SK-N-SH (cell line): ENCODE data around the gene MAB21L3. TPM values are rescaled to one million over a fixed set of nuclear protein-coding genes. Genes with fewer than 3 reads are reported as not detected.

Experiments
- CTCF ChIA-PET: fragments of 300-600, 350-600 bp; formaldehyde crosslinking; extraction: SDS; loops from one replicate; lab custom pipeline; 2021; lab: Yijun Ruan, JAX
- POLR2A ChIA-PET: fragments of 350-600 bp; sonication (Branson Sonifier 250); formaldehyde crosslinking; extraction: SDS; loops from one replicate; lab custom pipeline; 2020; ENCODE audit warnings: antibody characterized with exemption, inconsistent platforms; lab: Yijun Ruan, JAX
- DNase-seq: peaks from one replicate; pipeline ENCODE4 v3.0.0; 2012
- H2AFZ ChIP-seq: fragments of 200-600 bp; sonication (generic); 2 replicates; pipeline ENCODE4 v1.8.1; 2016; ENCODE audit warnings: antibody characterized with exemption, mild to moderate bottlenecking, low read depth
- H3F3A ChIP-seq: fragments of 200-600 bp; sonication (generic); replicated peaks from 2 replicates; pipeline ENCODE3; 2016; ENCODE audit warnings: antibody characterized with exemption, mild to moderate bottlenecking; ENCODE audit not compliant: insufficient read depth
- H3K27ac ChIP-seq, 2 experiments: fragments of 200-500 bp in 1 of 2; fragments of 200-600 bp in 1 of 2; sonication (Bioruptor generic) in 1 of 2; sonication (generic), shearing (Covaris generic) in 1 of 2; 2 replicates each; pipeline versions ENCODE4 v1.5.1 to v1.6.1; 2014 to 2016; ENCODE audit warnings: low read depth in 2 of 2, inconsistent platforms in 1 of 2, low read length in 1 of 2, mild to moderate bottlenecking in 1 of 2, mixed read lengths in 1 of 2
- H3K27me3 ChIP-seq: fragments of 200-600 bp; sonication (generic), shearing (Covaris generic); 2 replicates; pipeline ENCODE4 v1.6.1; 2016; ENCODE audit warnings: mixed run types; ENCODE audit not compliant: insufficient read depth
- H3K36me3 ChIP-seq, 2 experiments: fragments of 200-500 bp in 1 of 2; fragments of 200-600 bp in 1 of 2; sonication (Bioruptor generic) in 1 of 2; sonication (generic) in 1 of 2; replicated peaks in 1 of 2; 2 replicates each; pipeline versions ENCODE3 to v1.5.1; 2014 to 2016; ENCODE audit warnings: low read length in 1 of 2, mild to moderate bottlenecking in 1 of 2; ENCODE audit not compliant: insufficient read depth in 2 of 2, control insufficient read depth in 1 of 2
- H3K4me1 ChIP-seq, 2 experiments: fragments of 200-500 bp in 1 of 2; fragments of 200-600 bp in 1 of 2; sonication (Bioruptor generic) in 1 of 2; sonication (generic), shearing (Covaris generic) in 1 of 2; 2 replicates each; pipeline versions ENCODE4 v1.5.1 to v1.6.1; 2014 to 2016; ENCODE audit warnings: low read depth in 1 of 2, low read length in 1 of 2, mixed run types in 1 of 2; ENCODE audit not compliant: insufficient read depth in 2 of 2, control insufficient read depth in 1 of 2
- H3K4me2 ChIP-seq: fragments of 200-600 bp; sonication (generic), shearing (Covaris generic); 2 replicates; pipeline ENCODE4 v1.6.1; 2017; ENCODE audit warnings: mixed run types
- H3K4me3 ChIP-seq, 2 experiments: fragments of 200-500 bp in 1 of 2; fragments of 200-600 bp in 1 of 2; sonication (Bioruptor generic) in 1 of 2; sonication (generic), shearing (Covaris generic) in 1 of 2; 2 replicates each; pipeline versions ENCODE4 v1.5.1 to v1.8.1; 2014 to 2016; ENCODE audit warnings: low read depth in 2 of 2, inconsistent platforms in 1 of 2, low read length in 1 of 2, mild to moderate bottlenecking in 1 of 2, mixed read lengths in 1 of 2, moderate library complexity in 1 of 2
- H3K79me2 ChIP-seq: fragments of 200-600 bp; sonication (generic); 2 replicates; pipeline ENCODE4 v1.8.1; 2017; ENCODE audit warnings: mild to moderate bottlenecking; ENCODE audit not compliant: insufficient read depth
- H3K9ac ChIP-seq: fragments of 200-600 bp; sonication (generic); 2 replicates; pipeline ENCODE4 v1.6.1; 2017; ENCODE audit warnings: mixed run types
- H3K9me2 ChIP-seq: fragments of 200-600 bp; sonication (generic); 2 replicates; pipeline ENCODE4 v1.6.1; 2017; ENCODE audit warnings: mixed run types
- H3K9me3 ChIP-seq: fragments of 200-600 bp; sonication (generic); 2 replicates; pipeline ENCODE4 v1.6.1; 2017; ENCODE audit warnings: mixed run types, mild to moderate bottlenecking, moderate library complexity
- H4K20me1 ChIP-seq: fragments of 200-600 bp; sonication (generic); 2 replicates; pipeline ENCODE4 v1.6.1; 2017; ENCODE audit warnings: mild to moderate bottlenecking, mixed run types; ENCODE audit not compliant: insufficient read depth
- CHD2 ChIP-seq: fragments of 150-350 bp; IDR thresholded peaks from 2 replicates; pipeline ENCODE4 v1.6.1; 2018; ENCODE audit warnings: low read length; ENCODE audit not compliant: partially characterized antibody
- ELF1 ChIP-seq: IDR thresholded peaks from 2 replicates; pipeline ENCODE4 v1.4.0; 2012
- EZH2phosphoT487 ChIP-seq: fragments of 200-600 bp; sonication (generic); IDR thresholded peaks from 2 replicates; pipeline ENCODE4 v1.6.1; 2017; ENCODE audit warnings: low read depth, mixed run types, mild to moderate bottlenecking, antibody characterized with exemption, moderate library complexity, borderline replicate concordance
- FOSL2 ChIP-seq: IDR thresholded peaks from 2 replicates; pipeline ENCODE4 v1.4.0; 2012; ENCODE audit warnings: low read depth, mild to moderate bottlenecking, moderate library complexity, borderline replicate concordance
- FOXJ3 ChIP-seq: sonication (generic); formaldehyde crosslinking; IDR thresholded peaks from 2 replicates; pipeline ENCODE4 v1.5.1; 2020; ENCODE audit warnings: mild to moderate bottlenecking, missing genetic modification reagents
- MXI1 ChIP-seq: IDR thresholded peaks from 2 replicates; pipeline ENCODE4 v1.6.1; 2012; ENCODE audit warnings: mild to moderate bottlenecking, low read depth, low read length, improper control_type of control experiment
- NFIC ChIP-seq: IDR thresholded peaks from 2 replicates; pipeline ENCODE4 v1.4.0; 2012; ENCODE audit warnings: borderline replicate concordance
- NRF1 ChIP-seq: IDR thresholded peaks from 2 replicates; pipeline ENCODE4 v1.6.1; 2012; ENCODE audit warnings: low read depth, mild to moderate bottlenecking, low read length
- RAD21 ChIP-seq: IDR thresholded peaks from 2 replicates; pipeline ENCODE4 v1.6.1; 2012; ENCODE audit warnings: mild to moderate bottlenecking, low read length
- RFX5 ChIP-seq: IDR thresholded peaks from 2 replicates; pipeline ENCODE4 v1.6.1; 2012; ENCODE audit warnings: mild to moderate bottlenecking, improper control_type of control experiment, low read length
- SIN3A ChIP-seq: IDR thresholded peaks from 2 replicates; pipeline ENCODE4 v1.6.1; 2012; ENCODE audit warnings: low read depth, mild to moderate bottlenecking, low read length, moderate library complexity, borderline replicate concordance
- TAF1 ChIP-seq: IDR thresholded peaks from 2 replicates; pipeline ENCODE4 v1.6.1; 2012; ENCODE audit warnings: low read depth, mild to moderate bottlenecking, low read length, moderate library complexity, borderline replicate concordance
- TCF12 ChIP-seq: IDR thresholded peaks from 2 replicates; pipeline ENCODE4 v1.4.0; 2012
- TEAD4 ChIP-seq: IDR thresholded peaks from 2 replicates; pipeline ENCODE4 v1.4.0; 2012; ENCODE audit warnings: mild to moderate bottlenecking, borderline replicate concordance; ENCODE audit not compliant: insufficient read depth
- WGBS: methylation state at CpG from one replicate; pipeline ENCODE4 v1.1.6; 2017; ENCODE audit warnings: low lambda C conversion rate; 5-methylcytosine and 5-hydroxymethylcytosine counted together
- polyA plus RNA-seq, 3 experiments: library from polyadenylated mRNA; depleted of rRNA; stranded (reverse); fragments of >200 nt; gene quantifications; 2 replicates each; pipeline ENCODE4 v1.2.3, GENCODE V29; 2012
- TF ChIP-seq, protein P1 (sequence below): fragments of 150-350 bp; IDR thresholded peaks from 2 replicates; pipeline ENCODE4 v1.6.1; 2017; ENCODE audit warnings: antibody characterized with exemption, low read length, low read depth, borderline replicate concordance
- TF ChIP-seq, protein P2 (sequence below): IDR thresholded peaks from 2 replicates; pipeline ENCODE4; 2012
- TF ChIP-seq, protein P3 (sequence below): fragments of 150-350 bp; IDR thresholded peaks from 2 replicates; pipeline ENCODE4 v1.6.1; 2016; ENCODE audit warnings: mild to moderate bottlenecking, low read depth, low read length
- TF ChIP-seq, protein P4 (sequence below): IDR thresholded peaks from 2 replicates; pipeline ENCODE4 v1.4.0; 2012; ENCODE audit warnings: low read depth
- TF ChIP-seq, protein P5 (sequence below): IDR thresholded peaks from 2 replicates; pipeline ENCODE4 v1.6.1; 2012; ENCODE audit warnings: mild to moderate bottlenecking, low read depth, low read length, moderate library complexity
- TF ChIP-seq, protein P6 (sequence below): IDR thresholded peaks from 2 replicates; pipeline ENCODE4 v1.4.0; 2012; ENCODE audit warnings: low read depth, borderline replicate concordance
- TF ChIP-seq, protein P7 (sequence below): IDR thresholded peaks from 2 replicates; pipeline ENCODE4 v1.4.0; 2012; ENCODE audit warnings: low read depth, borderline replicate concordance

Gene MAB21L3
- polyA plus RNA-seq, 1 of the 3 experiments (the other 2 are of a cell fraction), result not detected

DNA sequence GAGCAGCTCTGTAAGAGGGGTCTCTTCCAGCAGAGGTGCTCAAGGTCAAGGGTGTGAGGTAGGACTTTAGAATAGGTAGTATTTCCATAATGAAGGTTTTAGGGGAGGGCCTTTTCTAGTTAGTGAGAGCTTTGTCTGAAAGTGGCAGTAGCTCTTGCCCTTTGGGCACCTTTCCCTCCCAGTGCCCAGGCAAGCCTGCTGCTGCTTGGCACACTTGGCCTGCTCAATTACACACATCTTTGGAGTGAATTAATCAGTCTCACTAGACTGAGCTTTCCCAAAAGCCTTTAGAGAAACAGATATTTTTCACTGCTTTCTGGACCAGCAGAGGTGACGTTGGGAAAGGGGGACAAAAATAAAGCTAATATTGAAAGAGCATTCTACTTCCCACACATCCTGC is 48.0 kb downstream of the MAB21L3 start (continued):
- no peak for TF ChIP-seq MXI1
- TF ChIP-seq, protein P1, sequence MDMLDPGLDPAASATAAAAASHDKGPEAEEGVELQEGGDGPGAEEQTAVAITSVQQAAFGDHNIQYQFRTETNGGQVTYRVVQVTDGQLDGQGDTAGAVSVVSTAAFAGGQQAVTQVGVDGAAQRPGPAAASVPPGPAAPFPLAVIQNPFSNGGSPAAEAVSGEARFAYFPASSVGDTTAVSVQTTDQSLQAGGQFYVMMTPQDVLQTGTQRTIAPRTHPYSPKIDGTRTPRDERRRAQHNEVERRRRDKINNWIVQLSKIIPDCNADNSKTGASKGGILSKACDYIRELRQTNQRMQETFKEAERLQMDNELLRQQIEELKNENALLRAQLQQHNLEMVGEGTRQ, result no peak

DNA sequence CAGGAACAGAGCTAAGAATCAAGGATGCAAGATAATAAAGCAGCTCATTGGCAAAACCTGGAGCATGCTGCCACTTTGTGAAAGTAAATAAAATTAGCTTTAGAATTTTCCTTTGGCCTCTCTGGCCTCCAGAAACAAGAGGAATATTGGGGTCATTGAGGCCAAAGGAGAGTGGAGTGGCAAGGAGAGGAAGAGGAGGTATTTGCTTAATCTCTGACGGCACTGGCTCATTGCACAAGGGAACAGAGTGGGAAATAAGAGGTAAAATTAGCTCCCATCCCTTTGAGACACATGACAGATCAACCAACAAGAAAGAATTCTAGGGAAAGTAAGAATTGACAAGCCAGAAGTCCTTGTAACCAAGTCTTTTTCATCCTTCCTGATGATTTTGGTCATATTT is 48.4 kb downstream of the MAB21L3 start:
- DNase-seq, result no peak
- no peaks in the 10 kb centered on the region for H3K27me3 ChIP-seq
- no peak overlapping the region for H2AFZ ChIP-seq
- H3K4me1 ChIP-seq, result peaks cover 0 to 7% of the 10 kb centered on the region in 2 experiments; a peak in 1 of 4 replicates
- no peak overlapping the region for H3K27ac ChIP-seq
- ChIA-PET CTCF (interaction anchor here (1.3 to 2.2 kb wide), 3 partner anchors 9 to 326 kb away, joined by 5 to 16 read pairs (median 6); no protein-coding TSS in a partner anchor), POLR2A (no interaction called here)
- H3K79me2 ChIP-seq, result no peaks in the 10 kb centered on the region
- H3K4me3 ChIP-seq, result no peak overlapping the region
- no peaks in the 10 kb centered on the region for H3F3A ChIP-seq
- no peak overlapping the region for H3K9ac ChIP-seq
- no peak overlapping the region for H3K4me2 ChIP-seq
- H4K20me1 ChIP-seq, result no peaks in the 10 kb centered on the region
- WGBS, result 32% methylated on average over 1 of the region's 1 CpG
- no peaks in the 10 kb centered on the region for H3K9me3 ChIP-seq
- no peaks in the 10 kb centered on the region for H3K9me2 ChIP-seq
- no peak for TF ChIP-seq RFX5
- TF ChIP-seq TAF1, result no peak
- TF ChIP-seq CHD2, result no peak
- no peak for TF ChIP-seq EZH2phosphoT487
- TF ChIP-seq TCF12, result no peak
- TF ChIP-seq NFIC, result no peak
- TF ChIP-seq FOXJ3 (CRISPR knock-in tag), result no peak
- TF ChIP-seq, protein P2, sequence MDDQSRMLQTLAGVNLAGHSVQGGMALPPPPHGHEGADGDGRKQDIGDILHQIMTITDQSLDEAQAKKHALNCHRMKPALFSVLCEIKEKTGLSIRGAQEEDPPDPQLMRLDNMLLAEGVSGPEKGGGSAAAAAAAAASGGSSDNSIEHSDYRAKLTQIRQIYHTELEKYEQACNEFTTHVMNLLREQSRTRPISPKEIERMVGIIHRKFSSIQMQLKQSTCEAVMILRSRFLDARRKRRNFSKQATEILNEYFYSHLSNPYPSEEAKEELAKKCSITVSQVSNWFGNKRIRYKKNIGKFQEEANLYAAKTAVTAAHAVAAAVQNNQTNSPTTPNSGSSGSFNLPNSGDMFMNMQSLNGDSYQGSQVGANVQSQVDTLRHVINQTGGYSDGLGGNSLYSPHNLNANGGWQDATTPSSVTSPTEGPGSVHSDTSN, result no peak
- TF ChIP-seq, protein P3, sequence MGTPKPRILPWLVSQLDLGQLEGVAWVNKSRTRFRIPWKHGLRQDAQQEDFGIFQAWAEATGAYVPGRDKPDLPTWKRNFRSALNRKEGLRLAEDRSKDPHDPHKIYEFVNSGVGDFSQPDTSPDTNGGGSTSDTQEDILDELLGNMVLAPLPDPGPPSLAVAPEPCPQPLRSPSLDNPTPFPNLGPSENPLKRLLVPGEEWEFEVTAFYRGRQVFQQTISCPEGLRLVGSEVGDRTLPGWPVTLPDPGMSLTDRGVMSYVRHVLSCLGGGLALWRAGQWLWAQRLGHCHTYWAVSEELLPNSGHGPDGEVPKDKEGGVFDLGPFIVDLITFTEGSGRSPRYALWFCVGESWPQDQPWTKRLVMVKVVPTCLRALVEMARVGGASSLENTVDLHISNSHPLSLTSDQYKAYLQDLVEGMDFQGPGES, result no peak
- no peak for TF ChIP-seq SIN3A
- TF ChIP-seq, protein P4, sequence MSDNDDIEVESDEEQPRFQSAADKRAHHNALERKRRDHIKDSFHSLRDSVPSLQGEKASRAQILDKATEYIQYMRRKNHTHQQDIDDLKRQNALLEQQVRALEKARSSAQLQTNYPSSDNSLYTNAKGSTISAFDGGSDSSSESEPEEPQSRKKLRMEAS, result no peak
- TF ChIP-seq, protein P5, sequence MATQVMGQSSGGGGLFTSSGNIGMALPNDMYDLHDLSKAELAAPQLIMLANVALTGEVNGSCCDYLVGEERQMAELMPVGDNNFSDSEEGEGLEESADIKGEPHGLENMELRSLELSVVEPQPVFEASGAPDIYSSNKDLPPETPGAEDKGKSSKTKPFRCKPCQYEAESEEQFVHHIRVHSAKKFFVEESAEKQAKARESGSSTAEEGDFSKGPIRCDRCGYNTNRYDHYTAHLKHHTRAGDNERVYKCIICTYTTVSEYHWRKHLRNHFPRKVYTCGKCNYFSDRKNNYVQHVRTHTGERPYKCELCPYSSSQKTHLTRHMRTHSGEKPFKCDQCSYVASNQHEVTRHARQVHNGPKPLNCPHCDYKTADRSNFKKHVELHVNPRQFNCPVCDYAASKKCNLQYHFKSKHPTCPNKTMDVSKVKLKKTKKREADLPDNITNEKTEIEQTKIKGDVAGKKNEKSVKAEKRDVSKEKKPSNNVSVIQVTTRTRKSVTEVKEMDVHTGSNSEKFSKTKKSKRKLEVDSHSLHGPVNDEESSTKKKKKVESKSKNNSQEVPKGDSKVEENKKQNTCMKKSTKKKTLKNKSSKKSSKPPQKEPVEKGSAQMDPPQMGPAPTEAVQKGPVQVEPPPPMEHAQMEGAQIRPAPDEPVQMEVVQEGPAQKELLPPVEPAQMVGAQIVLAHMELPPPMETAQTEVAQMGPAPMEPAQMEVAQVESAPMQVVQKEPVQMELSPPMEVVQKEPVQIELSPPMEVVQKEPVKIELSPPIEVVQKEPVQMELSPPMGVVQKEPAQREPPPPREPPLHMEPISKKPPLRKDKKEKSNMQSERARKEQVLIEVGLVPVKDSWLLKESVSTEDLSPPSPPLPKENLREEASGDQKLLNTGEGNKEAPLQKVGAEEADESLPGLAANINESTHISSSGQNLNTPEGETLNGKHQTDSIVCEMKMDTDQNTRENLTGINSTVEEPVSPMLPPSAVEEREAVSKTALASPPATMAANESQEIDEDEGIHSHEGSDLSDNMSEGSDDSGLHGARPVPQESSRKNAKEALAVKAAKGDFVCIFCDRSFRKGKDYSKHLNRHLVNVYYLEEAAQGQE, result no peak
- TF ChIP-seq, protein P6, sequence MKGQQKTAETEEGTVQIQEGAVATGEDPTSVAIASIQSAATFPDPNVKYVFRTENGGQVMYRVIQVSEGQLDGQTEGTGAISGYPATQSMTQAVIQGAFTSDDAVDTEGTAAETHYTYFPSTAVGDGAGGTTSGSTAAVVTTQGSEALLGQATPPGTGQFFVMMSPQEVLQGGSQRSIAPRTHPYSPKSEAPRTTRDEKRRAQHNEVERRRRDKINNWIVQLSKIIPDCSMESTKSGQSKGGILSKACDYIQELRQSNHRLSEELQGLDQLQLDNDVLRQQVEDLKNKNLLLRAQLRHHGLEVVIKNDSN, result no peak
- TF ChIP-seq MXI1, result no peak
- no peak for TF ChIP-seq ELF1
- no peak for TF ChIP-seq RAD21
- no peak for TF ChIP-seq FOSL2
- TF ChIP-seq NRF1, result no peak
- TF ChIP-seq, protein P7, sequence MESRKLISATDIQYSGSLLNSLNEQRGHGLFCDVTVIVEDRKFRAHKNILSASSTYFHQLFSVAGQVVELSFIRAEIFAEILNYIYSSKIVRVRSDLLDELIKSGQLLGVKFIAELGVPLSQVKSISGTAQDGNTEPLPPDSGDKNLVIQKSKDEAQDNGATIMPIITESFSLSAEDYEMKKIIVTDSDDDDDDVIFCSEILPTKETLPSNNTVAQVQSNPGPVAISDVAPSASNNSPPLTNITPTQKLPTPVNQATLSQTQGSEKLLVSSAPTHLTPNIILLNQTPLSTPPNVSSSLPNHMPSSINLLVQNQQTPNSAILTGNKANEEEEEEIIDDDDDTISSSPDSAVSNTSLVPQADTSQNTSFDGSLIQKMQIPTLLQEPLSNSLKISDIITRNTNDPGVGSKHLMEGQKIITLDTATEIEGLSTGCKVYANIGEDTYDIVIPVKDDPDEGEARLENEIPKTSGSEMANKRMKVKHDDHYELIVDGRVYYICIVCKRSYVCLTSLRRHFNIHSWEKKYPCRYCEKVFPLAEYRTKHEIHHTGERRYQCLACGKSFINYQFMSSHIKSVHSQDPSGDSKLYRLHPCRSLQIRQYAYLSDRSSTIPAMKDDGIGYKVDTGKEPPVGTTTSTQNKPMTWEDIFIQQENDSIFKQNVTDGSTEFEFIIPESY, result no peak
- no peak for TF ChIP-seq TEAD4
- no peaks in the 10 kb centered on the region for H3K36me3 ChIP-seq
